HG02623 (cell line): ENCODE measurements around the gene TUBAL3.
"Not testable (repeated sequence)": the region's sequence is repeated elsewhere in the genome, so short reads cannot be mapped to it uniquely, and the experiment has no call there.

ENCODE experiments used
- ATAC-seq: cut with Tn5 transposase; IDR thresholded peaks from one replicate; pipeline ENCODE4 v1.9.1; 2021; ENCODE audit warnings: moderate library complexity; ENCODE audit not compliant: unreplicated experiment

The TUBAL3 gene

DNA sequence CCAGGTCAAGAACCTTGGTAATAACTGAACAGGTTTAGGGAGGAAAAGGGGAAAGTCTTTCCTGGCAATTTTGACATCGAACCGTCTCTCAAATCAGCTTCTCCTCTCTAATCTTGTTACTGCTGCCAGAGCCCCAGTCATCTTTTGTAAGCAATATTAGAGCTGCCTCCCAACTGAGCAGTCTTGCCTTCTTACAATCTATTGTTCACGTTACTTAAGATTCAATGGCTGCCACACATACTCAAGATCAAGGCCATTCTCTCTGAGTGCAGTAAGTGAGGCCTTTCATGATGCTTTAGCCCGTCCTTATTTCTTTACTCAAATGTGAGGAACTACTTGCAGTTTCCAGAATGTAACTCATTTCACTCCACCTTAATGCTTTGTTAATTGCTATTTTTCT, 20.1 kb upstream of the TUBAL3 start:
- no peak for ATAC-seq

DNA sequence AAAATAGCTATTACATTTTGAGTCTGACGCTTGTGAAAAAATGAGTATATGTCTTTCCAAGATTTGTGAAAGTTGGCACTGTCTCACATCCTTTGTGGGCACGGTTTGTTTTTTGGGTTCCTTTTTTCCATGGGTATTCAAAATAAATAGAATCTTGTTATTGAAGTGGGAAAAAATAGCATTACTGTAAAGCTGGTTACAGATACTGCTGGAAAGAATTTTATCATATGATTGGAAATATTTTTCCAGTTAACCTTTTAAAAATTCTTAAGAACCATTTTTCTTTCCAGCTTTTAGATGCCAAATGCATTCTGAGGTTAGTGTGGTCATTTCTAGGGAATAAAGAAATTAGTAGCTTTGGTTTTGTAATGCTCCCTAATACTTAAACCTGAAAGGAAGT, 19.1 kb upstream of the TUBAL3 start:
- ATAC-seq: no peak

DNA sequence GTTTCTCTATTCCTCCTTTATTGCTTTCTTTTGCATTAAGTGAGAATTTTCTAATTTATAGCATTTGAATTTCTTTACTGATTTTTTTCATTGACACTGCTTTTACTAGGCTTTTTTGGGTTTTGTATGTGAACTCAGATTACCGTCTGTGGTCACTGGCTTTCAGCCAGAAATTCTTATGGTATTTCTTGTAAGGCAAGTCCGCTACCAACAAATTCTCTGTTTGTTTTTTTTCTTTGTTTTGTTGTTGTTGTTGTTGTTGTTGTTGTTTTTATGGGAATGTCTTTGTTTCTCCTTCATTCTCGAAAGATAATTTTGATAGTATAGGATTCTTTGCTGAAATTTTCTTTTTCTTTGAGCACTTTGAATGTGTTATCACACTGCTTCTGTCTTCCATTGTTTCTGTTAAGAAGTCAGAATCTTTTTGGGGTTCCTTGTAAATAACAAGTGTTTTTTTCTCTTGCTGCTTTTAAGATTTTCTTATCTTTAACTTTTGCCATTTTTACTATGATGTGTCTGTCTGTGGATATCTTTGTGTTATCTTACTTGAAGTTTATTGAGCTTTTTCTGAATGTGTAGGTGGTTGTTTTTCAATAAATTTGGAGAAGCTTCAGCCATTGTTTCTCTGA, 15.0 kb upstream of the TUBAL3 start:
- ATAC-seq: no peak

DNA sequence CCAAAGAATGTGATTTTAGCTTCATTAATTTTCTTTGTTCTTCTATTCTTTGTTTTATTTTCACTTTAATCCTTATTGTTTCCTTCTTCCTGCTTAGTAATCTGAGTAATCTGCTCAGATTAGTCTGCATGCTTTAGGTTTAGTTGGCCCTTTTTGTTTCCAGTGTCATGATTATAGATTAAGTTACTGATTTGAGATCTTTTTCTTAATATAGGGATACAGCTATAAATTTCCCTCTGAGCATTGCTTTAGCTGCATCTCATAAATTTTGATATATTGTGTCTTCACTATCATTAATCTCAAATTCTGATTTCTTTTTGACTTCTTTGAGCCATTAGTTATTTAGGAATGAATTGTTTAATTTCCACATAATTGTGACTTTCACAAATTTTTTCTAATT, 14.0 kb upstream of the TUBAL3 start:
- ATAC-seq: no peak

DNA sequence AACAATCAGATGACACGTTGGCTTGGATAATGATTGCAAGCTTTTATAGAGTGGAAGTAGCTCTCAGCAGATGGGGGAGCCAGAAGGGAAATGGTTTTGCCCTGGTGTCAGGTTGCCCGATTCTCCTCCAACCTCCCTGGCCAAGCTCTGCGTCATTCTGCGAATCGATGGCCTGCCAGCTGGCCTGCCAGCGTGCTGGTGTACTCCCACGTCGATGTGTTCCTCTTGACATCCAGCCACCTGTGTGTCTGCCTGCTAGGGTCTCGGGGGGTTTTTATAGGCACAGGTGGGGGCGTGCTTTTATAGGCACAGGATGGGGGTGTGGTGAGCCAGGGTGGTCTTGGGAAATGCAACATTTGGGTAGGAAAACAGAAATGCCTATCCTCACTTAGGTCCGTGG, 12.4 kb upstream of the TUBAL3 start:
- ATAC-seq: no peak

DNA sequence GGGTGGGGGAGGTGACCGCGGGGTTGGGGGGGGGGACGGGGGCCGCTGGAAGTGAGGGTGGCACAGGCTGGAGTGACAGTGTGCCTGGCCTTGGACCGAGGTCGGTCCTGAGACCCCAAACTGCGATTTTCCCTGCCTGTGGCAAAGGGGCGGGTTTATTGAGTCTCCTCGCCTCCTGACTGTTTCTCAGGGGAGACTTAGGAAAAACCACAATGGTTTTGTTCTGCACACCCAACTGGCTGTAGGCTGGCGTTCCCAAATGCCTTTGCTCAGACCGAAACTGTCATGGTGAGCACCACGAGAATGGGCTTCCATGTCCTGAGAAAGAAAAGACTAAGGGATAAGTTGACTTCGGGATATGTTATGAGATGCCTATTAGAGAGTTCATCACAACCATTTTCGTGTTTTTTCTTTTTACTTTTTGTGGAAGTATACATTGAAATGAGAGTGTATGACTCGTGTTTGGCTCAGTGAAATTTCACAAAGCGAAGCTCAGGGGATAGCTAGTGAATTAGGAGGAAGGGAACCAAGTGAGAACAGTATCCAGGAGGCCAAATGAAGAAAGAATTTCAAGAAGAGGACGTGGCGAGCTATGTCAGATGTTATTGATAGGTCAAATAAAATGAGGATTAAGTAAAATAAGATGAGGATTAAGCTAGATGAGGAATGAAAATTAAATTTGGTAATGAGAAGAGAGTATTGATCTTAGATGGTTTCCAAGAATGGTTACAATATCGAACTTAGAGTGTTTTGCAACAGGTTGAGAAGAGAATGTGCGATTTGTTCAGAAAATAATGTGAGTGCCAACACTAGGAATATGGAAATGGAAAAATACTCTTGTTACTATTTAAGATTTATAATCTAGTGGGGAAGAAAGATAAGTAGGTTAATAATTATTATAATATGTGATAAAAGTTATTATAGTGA, 8.6 kb upstream of the TUBAL3 start:
- no peak for ATAC-seq

DNA sequence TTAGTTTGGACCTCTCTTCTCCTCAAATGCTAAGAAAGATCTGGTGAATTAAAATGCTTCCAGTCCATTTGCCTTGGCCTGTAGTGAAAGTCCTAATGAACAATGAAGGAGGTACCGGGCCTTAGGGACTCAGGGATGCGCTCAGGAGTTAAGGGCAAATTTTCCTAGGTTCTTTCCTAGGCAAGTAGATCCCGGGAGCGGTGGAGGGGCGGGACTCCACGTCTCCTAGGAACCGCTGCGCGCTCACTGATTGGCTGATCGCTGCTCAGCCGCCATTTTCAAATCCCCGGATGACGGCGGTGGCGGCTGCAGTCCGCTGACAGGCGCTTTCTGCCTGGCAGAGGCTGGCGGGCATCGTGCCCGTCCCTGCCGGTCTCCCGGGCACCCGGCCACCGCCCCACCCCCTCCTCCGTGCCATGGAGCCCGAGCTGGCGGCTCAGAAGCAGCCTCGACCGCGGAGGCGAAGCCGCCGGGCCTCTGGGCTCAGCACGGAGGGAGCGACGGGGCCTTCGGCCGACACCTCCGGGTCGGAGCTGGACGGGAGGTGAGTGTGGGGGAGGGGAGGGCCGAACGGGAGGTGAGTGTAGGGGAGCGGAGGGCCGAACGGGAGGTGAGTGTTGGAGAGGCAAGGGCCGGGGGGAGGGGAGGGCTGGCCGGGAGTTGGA, 7.8 kb upstream of the TUBAL3 start, which contains the start of gene NET1:
NET1 (plus strand) TSS at position 281 of the 665 bp plus-strand sequence; CDS start at position 417, 136 bp downstream.
- ATAC-seq: peak; percentile 98

DNA sequence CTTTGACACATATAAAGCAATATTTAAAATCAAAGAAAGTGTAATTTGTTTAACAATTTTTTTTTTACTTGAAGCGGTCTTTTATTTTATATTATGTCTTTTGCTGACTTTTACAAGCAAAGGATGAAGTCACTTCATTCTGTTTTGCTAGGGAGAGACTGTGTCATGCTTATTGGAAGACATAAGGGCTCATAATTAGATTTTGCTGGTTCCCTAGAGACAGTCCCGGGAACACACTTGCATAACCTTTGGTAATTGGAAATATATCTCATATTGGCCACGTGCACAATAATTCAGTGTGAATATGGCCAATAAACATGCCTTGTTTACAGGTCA, 7.3 kb upstream of the TUBAL3 start:
- no peak for ATAC-seq

DNA sequence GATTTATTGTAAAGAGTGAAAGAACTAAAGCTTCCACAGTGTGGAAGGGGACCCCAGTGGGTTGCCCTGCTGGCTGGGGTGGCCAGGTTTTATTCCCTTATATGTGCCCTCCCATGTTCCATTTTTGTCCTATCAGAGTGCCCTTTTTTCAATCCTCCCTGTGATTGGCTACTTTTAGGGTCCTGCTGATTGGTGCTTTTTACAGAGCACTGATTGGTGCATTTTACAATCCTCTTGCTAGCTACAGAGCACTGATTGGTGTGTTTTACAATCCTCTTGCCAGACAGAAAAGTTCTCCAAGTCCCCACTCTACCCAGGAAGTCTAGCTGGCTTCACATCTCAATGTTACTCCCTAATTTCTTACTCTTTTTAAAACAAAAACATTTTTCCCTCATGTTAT, 6.2 kb upstream of the TUBAL3 start:
- ATAC-seq: not testable (repeated sequence)

DNA sequence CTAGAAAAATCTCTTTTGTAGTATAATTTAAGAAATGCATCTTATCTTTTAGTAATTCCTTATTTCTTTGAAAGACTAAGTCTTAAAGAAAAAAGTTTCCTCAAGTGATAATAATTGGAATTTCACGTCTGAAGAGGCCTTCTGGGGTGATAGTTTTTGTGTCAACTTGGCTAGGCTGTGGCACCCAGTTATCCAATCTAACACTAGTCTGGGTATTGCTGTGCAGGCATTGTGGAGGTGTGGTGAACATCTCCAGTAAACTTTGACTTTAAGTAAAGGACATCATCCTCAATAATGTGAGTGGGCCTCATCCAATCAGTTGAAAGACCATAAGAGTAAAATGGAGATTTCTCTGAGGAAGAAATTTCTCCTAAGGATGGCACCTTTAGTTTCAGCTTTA, 2.3 kb upstream of the TUBAL3 start:
- ATAC-seq: no peak

DNA sequence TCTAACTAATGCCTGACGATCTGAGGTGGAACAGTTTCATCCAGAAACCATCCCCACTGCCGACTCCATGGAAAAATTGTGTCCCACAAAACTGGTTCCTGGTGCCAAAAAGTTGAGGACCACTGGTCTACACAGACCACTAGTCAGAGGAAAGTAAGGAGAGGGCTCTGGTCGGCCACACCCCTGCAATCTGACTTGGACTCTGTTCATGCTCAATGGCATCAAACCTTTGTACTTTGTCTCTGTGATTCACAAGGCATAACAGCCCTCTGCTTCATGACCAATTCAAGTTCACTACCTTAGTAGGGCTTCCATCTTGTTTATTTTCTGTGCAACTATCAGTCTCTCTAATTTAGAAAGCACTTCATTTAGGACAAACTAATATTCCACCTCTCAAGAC, 1.8 kb downstream of the TUBAL3 start:
- no peak for ATAC-seq

DNA sequence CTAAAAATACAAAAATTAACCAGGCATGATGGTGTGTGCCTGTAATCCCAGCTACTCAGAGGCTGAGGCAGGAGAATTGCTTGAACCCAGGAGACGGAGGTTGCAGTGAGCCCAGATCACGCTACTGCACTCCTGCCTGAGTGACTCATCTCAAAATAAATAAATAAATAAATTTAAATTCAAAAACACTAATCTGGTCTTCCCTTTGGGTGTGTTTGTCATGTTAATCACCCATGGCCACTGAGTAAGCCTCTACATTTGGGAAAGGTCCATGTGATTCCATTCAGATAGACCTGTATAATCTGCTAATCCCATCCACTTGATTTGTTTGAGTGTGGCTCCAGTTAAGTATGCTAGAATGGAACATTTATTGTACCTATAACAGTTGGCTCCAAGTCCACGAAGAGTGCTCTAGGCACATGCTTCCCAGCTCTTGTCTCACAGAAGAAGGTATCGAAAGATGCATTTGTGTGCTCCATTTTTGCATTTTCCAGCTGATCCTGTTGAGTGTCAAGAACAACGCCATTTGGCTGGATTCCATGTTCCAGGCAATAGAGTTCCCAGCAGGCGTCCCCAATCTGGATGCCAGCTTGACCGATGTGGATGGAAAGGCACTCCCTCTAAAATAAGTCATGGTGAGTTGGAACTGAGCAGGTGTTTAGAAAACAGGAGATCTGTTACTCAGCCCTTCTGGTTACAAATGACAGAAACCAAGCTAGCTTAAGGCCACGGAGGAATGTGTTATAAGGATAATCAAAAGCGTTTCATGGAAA, 4.0 kb downstream of the TUBAL3 start:
- no peak for ATAC-seq

DNA sequence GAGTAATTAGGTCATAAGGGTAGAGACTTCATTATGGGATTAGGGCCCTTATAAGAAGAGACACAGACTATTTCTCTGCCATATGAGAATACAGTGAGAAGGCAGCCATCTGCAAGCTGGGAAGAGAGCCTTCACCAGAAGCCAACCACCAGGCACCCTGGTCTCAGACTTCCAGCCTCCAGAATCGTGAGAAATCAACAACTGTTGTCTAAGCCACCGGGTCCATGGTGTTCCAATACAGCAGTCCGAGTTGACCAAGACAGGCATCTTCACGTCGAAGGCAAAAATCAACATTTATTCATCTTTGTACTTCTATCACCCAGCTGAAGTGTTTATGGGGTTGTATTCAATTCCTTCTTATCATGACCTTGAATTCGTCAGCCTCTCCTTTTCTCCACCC, 5.3 kb downstream of the TUBAL3 start:
- no peak for ATAC-seq

DNA sequence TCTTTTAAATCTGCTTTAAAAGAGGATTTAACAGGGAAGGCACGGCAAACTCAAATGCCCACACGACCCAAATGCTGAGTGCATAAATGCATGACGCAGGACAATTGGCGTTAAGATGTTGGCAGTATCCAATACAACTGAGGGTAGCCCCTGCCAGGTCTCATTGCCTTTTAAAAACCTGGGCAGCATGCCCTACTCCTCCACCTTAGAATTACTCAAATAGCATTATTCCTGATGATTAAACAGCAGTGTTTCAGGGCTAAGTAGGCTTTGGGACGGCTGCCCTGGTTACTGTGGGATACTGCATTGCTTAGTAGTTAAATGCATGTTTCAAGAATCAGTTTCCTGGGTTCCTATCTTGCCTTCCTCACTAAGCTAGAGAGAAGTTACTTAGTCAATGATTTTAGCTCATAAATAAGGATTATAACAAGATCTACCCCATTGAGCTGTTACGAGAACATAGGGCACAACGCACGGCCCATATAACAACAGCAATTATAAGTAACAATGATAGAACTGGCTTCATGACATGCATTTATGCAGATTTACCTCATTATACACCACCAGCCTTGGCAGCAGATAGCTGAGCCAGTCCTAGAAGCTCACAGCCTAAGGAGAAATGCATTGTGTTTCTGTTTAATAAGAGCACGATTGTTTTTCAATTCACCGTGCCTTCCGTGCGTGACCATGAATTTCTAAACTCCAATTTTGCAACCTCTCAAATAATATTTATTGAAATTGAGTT, 7.9 kb downstream of the TUBAL3 start:
- no peak for ATAC-seq

DNA sequence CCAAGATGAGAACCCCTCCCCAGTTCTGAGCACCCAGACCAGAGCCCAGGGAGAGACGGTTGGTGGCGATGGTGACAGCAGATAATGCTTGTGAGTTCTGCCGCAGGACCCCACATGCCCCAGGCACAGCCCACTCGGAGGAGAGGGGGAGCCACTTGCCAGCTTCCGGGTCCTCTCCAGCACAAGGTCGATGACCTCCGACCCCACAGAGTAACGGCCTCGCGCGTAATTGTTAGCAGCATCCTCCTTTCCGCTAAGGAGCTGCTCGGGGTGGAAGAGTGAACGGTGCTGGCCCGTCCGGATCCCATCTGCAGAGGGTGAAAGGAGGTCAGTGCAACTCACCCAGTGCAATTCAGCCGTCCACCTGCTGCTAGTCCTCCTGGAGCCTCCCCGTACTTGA, 9.5 kb downstream of the TUBAL3 start:
- no peak for ATAC-seq

DNA sequence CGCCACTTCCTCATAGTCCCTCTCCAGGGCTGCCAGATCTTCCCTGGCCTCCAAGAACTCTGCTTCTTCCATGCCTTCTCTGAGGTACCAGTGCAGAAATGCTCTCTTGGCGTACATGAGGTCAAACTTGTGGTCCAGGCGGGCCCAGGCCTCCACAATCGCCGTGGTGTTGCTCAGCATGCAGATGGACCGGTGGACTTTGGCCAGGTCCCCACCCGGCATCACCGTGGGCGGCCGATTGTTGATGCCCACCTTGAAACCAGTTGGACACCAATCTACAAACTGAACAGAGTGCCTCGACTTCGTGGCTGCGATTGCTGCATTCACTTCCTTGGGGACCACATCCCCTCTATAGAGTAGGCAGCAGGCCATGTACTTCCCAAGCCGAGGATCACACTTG, 11.1 kb downstream of the TUBAL3 start:
- ATAC-seq: no peak

DNA sequence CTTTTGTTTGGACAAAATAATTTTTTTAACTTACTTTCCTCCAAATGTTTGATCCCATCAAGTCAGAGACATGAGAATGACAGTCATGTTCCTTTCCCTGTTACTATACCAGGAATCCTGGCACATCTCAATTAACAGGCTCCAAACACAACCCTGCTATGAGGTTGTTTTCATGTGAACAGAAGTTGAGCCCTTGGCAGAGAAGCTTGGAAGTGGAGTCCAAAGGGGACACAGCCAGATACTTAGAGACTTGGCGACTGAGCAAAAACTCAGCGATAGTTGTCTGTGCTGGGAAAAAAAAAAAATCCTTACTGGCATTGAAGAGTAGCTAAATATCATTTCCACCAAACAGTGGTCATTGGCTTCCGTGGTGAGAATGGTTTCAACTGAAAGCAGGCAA, 12.8 kb downstream of the TUBAL3 start:
- ATAC-seq: no peak

DNA sequence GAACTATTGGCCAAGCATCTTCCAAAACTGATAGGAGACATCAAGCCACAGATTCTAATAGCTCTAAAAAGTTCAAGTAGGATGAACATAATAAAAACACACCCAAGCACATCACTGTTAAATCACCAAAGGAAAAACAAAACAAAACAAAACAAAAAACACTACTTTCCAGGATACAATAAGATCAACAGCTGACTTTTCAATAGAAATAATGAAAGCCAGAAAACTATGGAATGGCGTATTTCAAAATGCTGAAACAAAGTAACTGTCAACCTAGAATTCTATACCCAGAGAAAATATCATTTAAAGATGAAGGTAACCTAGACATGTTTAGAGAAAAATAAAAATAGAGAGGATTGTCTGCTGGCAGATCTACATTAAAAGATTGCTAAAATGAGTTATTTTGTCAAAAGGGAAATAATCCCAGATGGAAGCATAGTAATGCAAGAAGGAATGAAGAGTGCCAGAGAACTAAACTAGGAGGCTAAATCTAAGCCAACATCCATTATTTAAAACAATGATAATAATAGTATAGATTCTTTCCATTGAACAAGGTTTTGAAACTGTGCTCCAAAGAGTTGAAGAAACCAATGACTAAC, 13.9 kb downstream of the TUBAL3 start:
- ATAC-seq: no peak

DNA sequence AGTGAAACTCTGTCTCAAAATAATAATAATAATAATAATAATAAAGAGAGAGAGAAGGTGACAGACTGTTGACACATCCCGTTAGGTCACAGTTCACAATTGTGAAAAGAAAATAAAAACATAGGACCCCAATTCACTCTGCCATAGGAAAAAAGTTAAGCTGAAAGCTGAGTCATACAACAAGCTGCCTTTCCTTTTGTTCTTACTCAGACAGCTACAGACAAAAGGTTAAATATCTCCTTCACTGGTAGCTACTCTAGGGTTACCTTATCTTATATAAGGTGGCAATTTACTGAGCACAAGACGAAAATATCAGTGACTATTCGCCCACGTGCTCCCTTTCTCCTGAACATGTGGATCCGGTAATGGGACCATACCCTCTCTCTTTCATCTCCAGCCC, 17.5 kb downstream of the TUBAL3 start:
- ATAC-seq: no peak

DNA sequence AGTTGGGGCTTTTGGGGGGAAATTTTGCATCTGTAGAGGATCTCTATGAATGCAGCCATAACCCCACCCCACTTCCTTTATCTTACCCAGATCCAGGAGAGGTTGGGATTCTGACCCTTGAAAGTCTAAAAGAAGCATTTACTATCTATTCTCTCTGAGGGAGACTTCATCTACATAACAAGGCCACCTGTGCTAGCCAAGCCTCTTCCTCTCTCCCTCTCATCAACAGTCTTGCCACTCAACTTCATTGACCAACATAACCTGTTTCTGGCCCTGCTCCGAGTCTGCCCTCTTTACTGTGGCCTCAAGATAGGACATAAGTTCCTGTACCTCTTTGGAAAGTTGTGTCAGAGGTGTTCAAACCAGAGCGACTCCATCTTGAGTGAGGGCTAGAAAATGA, 19.4 kb downstream of the TUBAL3 start:
- ATAC-seq: no peak
